Measurements from ENCODE around the gene FHIT. TPM values are rescaled to one million over a fixed set of nuclear protein-coding genes. Genes with fewer than 3 reads are reported as not detected.

Gene FHIT
- polyA plus RNA-seq, 1 experiment = 0.11 TPM

- Histone ChIP-seq H3K36me3 (ENCODE audit: control insufficient read depth, insufficient read depth, low read length) (no peaks in the 10 kb centered on the region), H3K4me3 (ENCODE audit: low read depth, low read length) (no peak overlapping the region), H3K27me3 (ENCODE audit: control insufficient read depth, insufficient read depth, low read length) (no peaks in the 10 kb centered on the region)
- TF ChIP-seq CTCF (IDR thresholded peaks at IDR 0.05; ENCODE audit: insufficient read depth, low read depth, low read length) = no peak
- ChIA-PET POLR2A (no interaction called here), CTCF (no interaction called here)
- DNase-seq (ENCODE audit: low read depth) = no peak
Observed at GRCh38 chr3:60643831-60644230, 607.4 kb downstream of the FHIT start.

- H3K27me3 ChIP-seq (ENCODE audit: control insufficient read depth, insufficient read depth, low read length) = no peaks in the 10 kb centered on the region
- H3K36me3 ChIP-seq (ENCODE audit: control insufficient read depth, insufficient read depth, low read length) = no peaks in the 10 kb centered on the region
- ChIA-PET POLR2A (no interaction called here), CTCF (no interaction called here)
- no peak overlapping the region for H3K4me3 ChIP-seq (ENCODE audit: low read depth, low read length)
- no peak for TF ChIP-seq CTCF (IDR thresholded peaks at IDR 0.05; ENCODE audit: insufficient read depth, low read depth, low read length)
- DNase-seq (ENCODE audit: low read depth) = no peak
Observed at GRCh38 chr3:60641354-60641753, 609.9 kb downstream of the FHIT start.

GRCh38 chr3:60636846-60637245 lies 614.4 kb downstream of the FHIT start:
- no peak for DNase-seq (ENCODE audit: low read depth)
- no peak for TF ChIP-seq CTCF (IDR thresholded peaks at IDR 0.05; ENCODE audit: insufficient read depth, low read depth, low read length)
- ChIA-PET CTCF (no interaction called here), POLR2A (no interaction called here)
- H3K4me3 ChIP-seq (ENCODE audit: low read depth, low read length) = no peak overlapping the region
- H3K27me3 ChIP-seq (ENCODE audit: control insufficient read depth, insufficient read depth, low read length) = no peaks in the 10 kb centered on the region
- H3K36me3 ChIP-seq (ENCODE audit: control insufficient read depth, insufficient read depth, low read length) = no peaks in the 10 kb centered on the region

- DNase-seq (ENCODE audit: low read depth) = no peak
- CTCF ChIA-PET = interaction anchor here (0.8 kb wide), 1 partner anchor 51 kb away, joined by 3 read pairs; no protein-coding TSS in a partner anchor
- no peak for TF ChIP-seq CTCF (IDR thresholded peaks at IDR 0.05; ENCODE audit: insufficient read depth, low read depth, low read length)
- Histone ChIP-seq H3K36me3 (ENCODE audit: control insufficient read depth, insufficient read depth, low read length) (no peaks in the 10 kb centered on the region), H3K27me3 (ENCODE audit: control insufficient read depth, insufficient read depth, low read length) (no peaks in the 10 kb centered on the region), H3K4me3 (ENCODE audit: low read depth, low read length) (no peak overlapping the region)
- POLR2A ChIA-PET = no interaction called here
Observed at GRCh38 chr3:60633644-60634043, 617.6 kb downstream of the FHIT start.

- no peaks in the 10 kb centered on the region for H3K36me3 ChIP-seq (ENCODE audit: control insufficient read depth, insufficient read depth, low read length)
- H3K27me3 ChIP-seq (ENCODE audit: control insufficient read depth, insufficient read depth, low read length) = no peaks in the 10 kb centered on the region
- TF ChIP-seq CTCF (IDR thresholded peaks at IDR 0.05; ENCODE audit: insufficient read depth, low read depth, low read length) = no peak
- CTCF ChIA-PET = no interaction called here
- DNase-seq (ENCODE audit: low read depth) = no peak
- POLR2A ChIA-PET = no interaction called here
- no peak overlapping the region for H3K4me3 ChIP-seq (ENCODE audit: low read depth, low read length)
Observed at GRCh38 chr3:60631509-60631908, 619.7 kb downstream of the FHIT start.

All from BJ (cell line).